ENCODE data around the gene LCP1. TPM values are rescaled to one million over a fixed set of nuclear protein-coding genes. Genes with fewer than 3 reads are reported as not detected.
"Not testable (repeated sequence)": the region's sequence is repeated elsewhere in the genome, so short reads cannot be mapped to it uniquely, and the experiment has no call there.

The LCP1 gene
- total RNA-seq, 1 donor from 2014 or later = 8.3 TPM

DNA sequence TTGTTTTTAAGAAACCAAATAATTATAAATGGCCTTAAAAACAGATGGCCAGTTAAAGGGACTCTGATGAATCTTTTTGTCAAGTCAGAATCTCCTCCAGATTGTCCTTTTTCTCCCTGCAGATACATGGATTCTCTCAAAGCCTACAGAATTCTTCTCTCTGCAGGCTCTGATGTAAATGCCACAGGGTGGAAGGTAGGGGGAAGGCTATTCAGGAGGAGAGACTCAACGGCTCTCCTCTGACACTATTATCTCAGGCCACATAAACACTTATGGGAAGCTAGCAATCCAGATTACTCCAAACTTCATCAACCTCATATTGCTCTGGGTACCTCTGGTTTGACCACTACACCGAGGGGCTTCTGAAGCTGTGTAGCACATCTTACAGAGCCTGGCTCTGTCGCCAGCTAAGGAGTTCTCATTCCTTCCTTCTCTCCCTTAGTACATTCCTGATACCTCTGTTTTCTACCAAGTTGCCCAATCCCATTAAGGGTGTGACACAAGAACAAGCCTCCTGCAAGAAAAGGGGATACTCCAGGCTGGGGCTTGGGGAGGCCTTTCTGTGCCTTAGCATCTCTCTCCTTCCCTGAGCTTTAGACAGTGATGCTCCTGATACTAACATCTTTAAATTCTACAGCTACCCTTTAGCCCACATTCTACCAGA lies 14.9 kb downstream of the LCP1 start:
- no peak overlapping the region for H3K4me3 Mint-ChIP-seq (ENCODE audit: low read depth)

GRCh38 chr13:46166224-46166584 lies 15.8 kb downstream of the LCP1 start:
- Mint-ChIP-seq H3K36me3 (ENCODE audit: insufficient read depth) (peaks cover 1% of the 10 kb centered on the region), H3K27ac (no peak overlapping the region), H3K4me1 (ENCODE audit: low read depth) (peaks cover 12% of the 10 kb centered on the region), H3K9me3 (ENCODE audit: low read depth) (peaks cover 4% of the 10 kb centered on the region), H3K4me3 (ENCODE audit: low read depth) (no peak overlapping the region), H3K27me3 (no peaks in the 10 kb centered on the region)
- DNase-seq (ENCODE audit: low spot score, unreplicated experiment) = no peak
- TF ChIP-seq, protein P1, sequence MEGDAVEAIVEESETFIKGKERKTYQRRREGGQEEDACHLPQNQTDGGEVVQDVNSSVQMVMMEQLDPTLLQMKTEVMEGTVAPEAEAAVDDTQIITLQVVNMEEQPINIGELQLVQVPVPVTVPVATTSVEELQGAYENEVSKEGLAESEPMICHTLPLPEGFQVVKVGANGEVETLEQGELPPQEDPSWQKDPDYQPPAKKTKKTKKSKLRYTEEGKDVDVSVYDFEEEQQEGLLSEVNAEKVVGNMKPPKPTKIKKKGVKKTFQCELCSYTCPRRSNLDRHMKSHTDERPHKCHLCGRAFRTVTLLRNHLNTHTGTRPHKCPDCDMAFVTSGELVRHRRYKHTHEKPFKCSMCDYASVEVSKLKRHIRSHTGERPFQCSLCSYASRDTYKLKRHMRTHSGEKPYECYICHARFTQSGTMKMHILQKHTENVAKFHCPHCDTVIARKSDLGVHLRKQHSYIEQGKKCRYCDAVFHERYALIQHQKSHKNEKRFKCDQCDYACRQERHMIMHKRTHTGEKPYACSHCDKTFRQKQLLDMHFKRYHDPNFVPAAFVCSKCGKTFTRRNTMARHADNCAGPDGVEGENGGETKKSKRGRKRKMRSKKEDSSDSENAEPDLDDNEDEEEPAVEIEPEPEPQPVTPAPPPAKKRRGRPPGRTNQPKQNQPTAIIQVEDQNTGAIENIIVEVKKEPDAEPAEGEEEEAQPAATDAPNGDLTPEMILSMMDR (IDR thresholded peaks at IDR 0.05; ENCODE audit: unreplicated experiment) = no peak

More for the DNA sequence above, 14.9 kb downstream of the LCP1 start:
- Mint-ChIP-seq H3K27me3 (no peaks in the 10 kb centered on the region), H3K9me3 (ENCODE audit: low read depth) (no peaks in the 10 kb centered on the region), H3K27ac (no peak overlapping the region), H3K4me1 (ENCODE audit: low read depth) (peaks cover 14% of the 10 kb centered on the region), H3K36me3 (ENCODE audit: insufficient read depth) (no peaks in the 10 kb centered on the region)
- no peak for DNase-seq (ENCODE audit: low spot score, unreplicated experiment)
- TF ChIP-seq, protein P1 (IDR thresholded peaks at IDR 0.05; ENCODE audit: unreplicated experiment) = no peak

- H3K4me3 Mint-ChIP-seq (ENCODE audit: low read depth) = no peak overlapping the region
- DNase-seq (ENCODE audit: low spot score, unreplicated experiment) = no peak
- TF ChIP-seq, protein P1 (IDR thresholded peaks at IDR 0.05; ENCODE audit: unreplicated experiment) = no peak
- peaks cover 9% of the 10 kb centered on the region for H3K4me1 Mint-ChIP-seq (ENCODE audit: low read depth)
- peaks cover 4% of the 10 kb centered on the region for H3K9me3 Mint-ChIP-seq (ENCODE audit: low read depth)
- H3K36me3 Mint-ChIP-seq (ENCODE audit: insufficient read depth) = peaks cover 1% of the 10 kb centered on the region
- no peaks in the 10 kb centered on the region for H3K27me3 Mint-ChIP-seq
- H3K27ac Mint-ChIP-seq = no peak overlapping the region
Measured at GRCh38 chr13:46165485-46166223, 16.3 kb downstream of the LCP1 start.

DNA sequence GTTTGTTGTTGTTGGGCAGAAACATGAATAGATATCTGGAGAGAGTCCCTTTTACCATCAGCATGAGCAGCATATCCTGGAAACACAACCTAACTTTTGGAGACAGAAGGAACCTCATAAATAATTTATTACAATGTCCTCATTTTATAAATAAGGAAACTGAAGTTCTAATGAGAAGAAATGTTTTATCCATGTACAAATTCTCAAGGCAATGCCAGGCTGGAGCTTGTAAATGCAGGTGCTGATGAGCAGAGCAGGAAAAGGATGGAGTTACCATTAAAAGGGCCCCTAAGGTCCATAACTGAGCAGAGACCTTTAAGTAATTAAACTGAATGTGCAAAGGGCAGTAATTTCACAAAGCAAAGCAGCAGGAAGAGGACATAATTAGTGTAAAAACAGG lies 17.3 kb downstream of the LCP1 start:
- no peak overlapping the region for H3K27ac Mint-ChIP-seq
- H3K4me1 Mint-ChIP-seq (ENCODE audit: low read depth) = peaks cover 4% of the 10 kb centered on the region
- TF ChIP-seq, protein P1 (IDR thresholded peaks at IDR 0.05; ENCODE audit: unreplicated experiment) = no peak
- H3K9me3 Mint-ChIP-seq (ENCODE audit: low read depth) = peaks cover 4% of the 10 kb centered on the region
- peaks cover 1% of the 10 kb centered on the region for H3K36me3 Mint-ChIP-seq (ENCODE audit: insufficient read depth)
- no peaks in the 10 kb centered on the region for H3K27me3 Mint-ChIP-seq
- H3K4me3 Mint-ChIP-seq (ENCODE audit: low read depth) = no peak overlapping the region
- no peak for DNase-seq (ENCODE audit: low spot score, unreplicated experiment)

GRCh38 chr13:46162741-46163140 lies 19.2 kb downstream of the LCP1 start:
- H3K27me3 Mint-ChIP-seq; H3K36me3 Mint-ChIP-seq (ENCODE audit: insufficient read depth); H3K4me1 Mint-ChIP-seq (ENCODE audit: low read depth); H3K4me3 Mint-ChIP-seq (ENCODE audit: low read depth); H3K27ac Mint-ChIP-seq; DNase-seq (ENCODE audit: low spot score, unreplicated experiment); H3K9me3 Mint-ChIP-seq (ENCODE audit: low read depth): not testable (repeated sequence)

Data from progenitor cell of endocrine pancreas (in vitro differentiated cells).